Upper lobe of right lung (tissue), 1 donor: ENCODE measurements around the gene ARHGAP5. TPM values are rescaled to one million over a fixed set of nuclear protein-coding genes. Genes with fewer than 3 reads are reported as not detected.

Experiments
- ATAC-seq: fragments of 200-7000 bp; cut with Tn5 transposase; one replicate; pipeline ENCODE4 v1.9.1; 2020; ENCODE audit warnings: mild to moderate bottlenecking, moderate library complexity
- DNase-seq: peaks from one replicate; pipeline ENCODE4 v3.0.0-alpha.2; 2020
- H3K27ac ChIP-seq: fragments of 200-600 bp; one replicate; pipeline ENCODE4 v1.8.0; 2022
- H3K27me3 ChIP-seq: fragments of 200-600 bp; one replicate; pipeline ENCODE4 v1.8.0; 2022; ENCODE audit warnings: mild to moderate bottlenecking
- H3K36me3 ChIP-seq: fragments of 200-600 bp; one replicate; pipeline ENCODE4 v1.8.0; 2022
- H3K4me1 ChIP-seq: fragments of 200-600 bp; one replicate; pipeline ENCODE4 v1.8.0; 2022
- H3K4me3 ChIP-seq: fragments of 200-600 bp; one replicate; pipeline ENCODE4 v1.8.0; 2022; ENCODE audit warnings: mild to moderate bottlenecking
- H3K9me3 ChIP-seq: fragments of 200-600 bp; one replicate; pipeline ENCODE4 v1.8.0; 2022
- CTCF ChIP-seq: fragments of 200-600 bp; IDR thresholded peaks from one replicate; pipeline ENCODE4 v1.8.0; 2022; ENCODE audit warnings: antibody characterized with exemption
- intact Hi-C: fragments of 100-400 bp; cut with DNase I; formaldehyde crosslinking; loops from one replicate; pipeline ENCODE4 v1.11.0; 2022
- total RNA-seq: library from RNA; stranded (reverse); fragmentation: NEBNext Ultra II Directional; extraction: Animal tissue kit (Norgen Biotek cat#: 25700); gene quantifications from one replicate; pipeline ENCODE4 v1.2.1, GENCODE V29; 2021
- donor health status: DM: no; HTN: yes; CAD: no; lungs with severe emphysema.

The ARHGAP5 gene
- total RNA-seq, 1 donor from 2014 or later, result 111 TPM

GRCh38 chr14:32055175-32055574, 21.9 kb upstream of the ARHGAP5 start:
- intact Hi-C loops, result no loop called here
- no peaks in the 10 kb centered on the region for H3K4me1 ChIP-seq
- no peak for TF ChIP-seq CTCF
- H3K27me3 ChIP-seq, result no peaks in the 10 kb centered on the region
- no peak for ATAC-seq
- H3K27ac ChIP-seq, result no peak overlapping the region
- no peak for DNase-seq
- no peaks in the 10 kb centered on the region for H3K36me3 ChIP-seq
- no peaks in the 10 kb centered on the region for H3K9me3 ChIP-seq
- no peak overlapping the region for H3K4me3 ChIP-seq

- Histone ChIP-seq H3K27ac (no peak overlapping the region), H3K27me3 (no peaks in the 10 kb centered on the region), H3K4me3 (no peak overlapping the region), H3K9me3 (no peaks in the 10 kb centered on the region), H3K4me1 (no peaks in the 10 kb centered on the region), H3K36me3 (no peaks in the 10 kb centered on the region)
- ATAC-seq, result no peak
- DNase-seq, result no peak
- intact Hi-C loops, result no loop called here
- TF ChIP-seq CTCF, result no peak
These were observed 17.4 kb upstream of the ARHGAP5 start for GRCh38 chr14:32059702-32060101.

- intact Hi-C loops, result no loop called here
- H3K4me3 ChIP-seq, result no peak overlapping the region
- DNase-seq, result no peak
These were observed 12.2 kb upstream of the ARHGAP5 start for GRCh38 chr14:32064931-32065330.

GRCh38 chr14:32068708-32069107, 8.4 kb upstream of the ARHGAP5 start:
- DNase-seq (no peak), ATAC-seq (no peak)
- Histone ChIP-seq H3K27me3 (no peaks in the 10 kb centered on the region), H3K4me1 (no peaks in the 10 kb centered on the region), H3K36me3 (no peaks in the 10 kb centered on the region), H3K9me3 (no peaks in the 10 kb centered on the region), H3K4me3 (no peak overlapping the region), H3K27ac (no peak overlapping the region)
- intact Hi-C loops, result no loop called here
- TF ChIP-seq CTCF, result no peak

More at GRCh38 chr14:32064931-32065330, 12.2 kb upstream of the ARHGAP5 start:
- no peak overlapping the region for H3K27ac ChIP-seq
- no peak for ATAC-seq
- H3K27me3 ChIP-seq, result no peaks in the 10 kb centered on the region
- H3K36me3 ChIP-seq, result no peaks in the 10 kb centered on the region
- H3K4me1 ChIP-seq, result no peaks in the 10 kb centered on the region
- no peaks in the 10 kb centered on the region for H3K9me3 ChIP-seq
- TF ChIP-seq CTCF, result no peak

- ATAC-seq (no peak), DNase-seq (no peak)
- H3K4me1 ChIP-seq, result no peaks in the 10 kb centered on the region
- no peaks in the 10 kb centered on the region for H3K36me3 ChIP-seq
- no peak for TF ChIP-seq CTCF
- H3K4me3 ChIP-seq, result no peak overlapping the region
- no peak overlapping the region for H3K27ac ChIP-seq
- intact Hi-C loops, result no loop called here
- no peaks in the 10 kb centered on the region for H3K9me3 ChIP-seq
- no peaks in the 10 kb centered on the region for H3K27me3 ChIP-seq
These were observed 6.8 kb upstream of the ARHGAP5 start for GRCh38 chr14:32070282-32070681.

GRCh38 chr14:32072676-32073075, 4.4 kb upstream of the ARHGAP5 start:
- H3K27ac ChIP-seq, result no peak overlapping the region
- H3K36me3 ChIP-seq, result no peaks in the 10 kb centered on the region
- intact Hi-C loops, result no loop called here
- DNase-seq (no peak), ATAC-seq (no peak)
- no peaks in the 10 kb centered on the region for H3K4me1 ChIP-seq
- no peaks in the 10 kb centered on the region for H3K27me3 ChIP-seq
- H3K9me3 ChIP-seq, result no peaks in the 10 kb centered on the region
- no peak overlapping the region for H3K4me3 ChIP-seq
- no peak for TF ChIP-seq CTCF
